NCI-H446 (cell line): Measurements from ENCODE around the gene HARBI1.
"Not testable (repeated sequence)": the region's sequence is repeated elsewhere in the genome, so short reads cannot be mapped to it uniquely, and the experiment has no call there.

ENCODE experiments used
- DNase-seq, 2 experiments: peaks; one replicate each; lab custom pipeline; 2025; lab: John Stamatoyannopoulos, UW

Gene HARBI1

DNA sequence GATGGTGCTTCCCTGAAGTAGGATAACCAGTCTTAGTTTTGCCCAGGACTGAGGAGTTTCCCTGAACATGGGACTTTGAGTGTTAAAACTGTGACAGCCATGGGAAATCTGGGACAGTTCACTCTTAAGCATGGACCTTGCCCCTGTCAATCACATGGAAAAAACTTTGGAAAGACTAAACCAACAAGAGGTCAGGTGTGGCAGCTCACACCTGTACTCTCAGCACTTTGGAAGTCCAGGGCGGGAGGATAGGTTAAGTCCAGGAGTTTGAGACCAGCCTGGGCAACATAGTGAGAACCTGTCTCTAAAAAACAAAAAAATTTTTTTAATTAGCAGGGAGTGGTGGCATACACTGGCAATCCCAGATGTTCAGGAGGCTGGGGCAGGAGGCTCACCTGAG is 19.9 kb downstream of the HARBI1 start:
- no peak for DNase-seq

DNA sequence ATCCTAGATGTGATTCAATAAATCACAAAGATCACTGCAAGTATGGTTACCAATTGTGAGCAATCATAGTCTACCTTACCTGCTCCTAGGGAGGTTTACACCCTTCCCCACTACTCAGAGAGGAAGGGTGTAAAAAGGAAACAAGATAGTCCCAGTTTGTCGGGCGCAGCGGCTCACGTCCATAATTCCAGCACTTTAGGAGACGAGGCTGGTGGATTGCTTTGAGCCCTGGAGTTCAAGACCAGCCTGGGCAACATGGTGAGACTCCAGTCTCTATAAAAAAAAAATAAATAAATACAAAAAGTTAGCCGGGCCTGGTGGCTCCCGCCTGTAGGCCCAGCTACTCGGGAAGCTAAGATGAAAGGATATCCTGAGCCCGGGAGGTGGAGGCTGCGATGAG is 22.2 kb downstream of the HARBI1 start:
- DNase-seq = no peak

DNA sequence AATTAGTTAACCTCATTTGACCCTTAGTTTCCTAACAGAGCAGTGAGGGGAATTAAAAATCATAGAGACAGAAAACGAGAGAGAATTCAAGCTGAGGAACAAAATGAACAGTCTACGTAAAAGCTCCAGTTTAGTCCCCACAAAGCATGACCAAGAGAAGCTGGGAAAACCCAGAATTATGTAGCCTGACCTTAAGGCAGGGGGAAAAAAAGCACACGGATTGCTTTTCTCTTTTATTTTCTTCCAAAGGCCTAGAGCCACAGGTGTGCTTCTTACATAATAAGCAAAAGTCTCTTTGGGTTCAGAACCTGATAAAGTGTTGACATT is 22.7 kb downstream of the HARBI1 start:
- no peak for DNase-seq

DNA sequence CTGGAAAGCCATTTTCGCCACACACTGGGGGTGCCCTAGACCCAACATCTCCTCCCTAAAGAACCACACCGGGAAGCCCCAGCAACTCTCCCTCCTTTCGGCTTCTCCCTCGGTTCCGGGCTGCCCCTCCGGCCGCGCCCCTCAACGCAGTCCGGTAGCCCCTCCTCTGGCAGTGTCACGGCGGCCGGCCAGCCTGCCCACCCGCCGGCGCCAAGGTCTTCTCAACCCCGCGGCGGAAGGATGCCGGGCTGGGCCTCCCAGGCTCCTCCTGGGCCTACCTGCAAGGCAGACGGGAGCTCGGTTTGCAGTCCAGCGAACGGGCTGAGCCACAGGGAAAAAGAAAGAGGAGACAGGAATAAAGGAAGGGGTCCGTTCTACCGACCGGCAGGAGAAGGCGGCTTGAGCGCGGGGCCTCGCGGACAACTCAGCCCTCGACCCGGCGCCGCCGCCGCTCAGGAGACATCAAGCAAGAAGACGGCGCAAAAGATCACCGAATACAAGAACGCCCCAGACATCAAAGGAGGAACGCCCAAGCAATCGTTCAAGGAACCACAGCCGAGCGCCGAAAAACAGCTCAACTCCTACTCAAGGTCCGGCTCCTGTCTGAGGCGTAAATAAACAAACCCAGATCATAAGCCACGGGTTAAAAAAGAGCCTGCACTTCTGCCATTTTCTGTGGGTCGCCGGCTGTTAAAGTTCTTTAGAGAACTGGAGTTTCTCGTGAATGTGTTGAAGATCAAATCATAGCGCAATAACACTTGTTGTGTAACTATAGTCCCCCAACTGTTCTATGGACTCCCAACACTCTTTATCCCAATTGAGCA is 23.3 kb downstream of the HARBI1 start, which contains the start of gene AMBRA1:
TSS of gene AMBRA1 (minus strand) at position 474 of the 824 bp plus-strand sequence. CDS start 45,643 bp downstream, outside the sequence.
- DNase-seq = peak; percentile 86 to 89

DNA sequence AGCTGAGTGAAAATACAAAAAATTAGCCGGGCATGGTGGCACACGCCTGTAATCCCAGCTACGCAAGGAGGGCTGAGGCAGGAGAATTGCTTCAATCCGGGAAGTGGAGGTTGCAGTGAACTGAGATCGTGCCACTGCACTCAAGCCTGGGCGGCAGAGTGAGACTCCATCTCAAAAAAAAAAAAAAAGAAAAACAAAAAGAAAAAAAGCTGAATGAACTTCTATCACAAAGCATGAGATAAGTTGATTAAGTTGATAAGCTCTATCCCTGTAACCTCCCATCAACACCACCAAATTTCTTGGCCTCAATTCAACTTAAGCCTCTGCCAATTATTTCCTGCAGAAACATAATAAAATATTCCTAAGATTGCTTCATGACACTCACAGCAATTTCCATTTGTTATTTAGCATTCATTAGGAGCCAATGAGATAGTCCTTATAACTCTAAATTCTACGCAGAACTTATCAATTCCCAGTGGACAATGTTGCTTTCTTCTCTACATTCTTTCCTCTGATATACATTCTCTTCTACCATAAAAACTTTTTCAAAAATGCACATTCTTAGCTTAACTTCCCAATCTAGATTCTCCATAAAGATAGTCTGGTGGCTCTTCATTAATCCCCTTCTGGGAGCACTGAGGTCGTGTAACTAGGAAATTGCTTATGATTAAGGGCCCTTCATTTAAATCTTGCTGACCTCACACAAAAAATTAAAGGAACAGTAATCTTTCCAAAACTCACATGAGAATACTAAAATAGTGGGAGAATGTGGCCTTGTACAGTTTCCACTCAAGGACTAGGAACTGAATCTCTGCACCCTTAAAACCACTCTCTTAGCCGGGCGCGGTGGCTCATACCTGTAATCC is 26.1 kb downstream of the HARBI1 start:
- DNase-seq = no peak

DNA sequence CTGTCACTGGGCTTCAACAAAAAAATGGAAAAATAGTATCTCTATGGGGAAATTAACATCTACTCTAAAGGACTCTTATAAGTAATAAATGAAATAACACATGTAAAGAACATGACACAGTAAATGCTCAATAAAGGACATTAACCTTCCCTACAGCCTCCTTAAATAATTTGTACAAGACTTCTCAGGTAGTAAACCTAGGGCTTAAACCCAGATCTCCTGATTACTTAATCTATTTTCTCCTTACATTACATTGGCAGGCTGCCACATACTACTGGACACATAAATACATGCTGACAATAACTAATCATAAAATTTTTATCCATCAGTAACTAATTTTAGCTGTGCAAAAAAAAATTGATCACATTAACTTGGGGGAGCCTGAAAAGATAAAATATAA is 28.1 kb downstream of the HARBI1 start:
- no peak for DNase-seq

DNA sequence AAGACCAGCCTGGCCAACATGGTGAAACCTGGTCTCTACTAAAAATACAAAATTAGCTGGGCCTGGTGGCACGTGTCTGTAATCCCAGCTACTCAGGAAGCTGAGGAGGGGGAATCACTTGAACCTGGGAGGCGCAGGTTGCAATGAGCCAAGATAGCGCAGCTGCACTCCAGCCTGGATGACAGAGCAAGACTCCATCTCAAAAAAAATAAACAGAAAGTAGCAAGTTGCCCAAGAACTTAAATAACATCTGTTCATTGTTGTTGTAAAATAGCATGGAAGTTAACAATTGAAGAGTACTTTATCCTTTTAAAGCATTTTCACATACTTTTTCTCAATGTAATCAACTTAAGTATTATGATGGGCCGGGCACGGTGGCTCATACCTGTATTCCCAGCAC is 28.9 kb downstream of the HARBI1 start:
- DNase-seq = no peak

DNA sequence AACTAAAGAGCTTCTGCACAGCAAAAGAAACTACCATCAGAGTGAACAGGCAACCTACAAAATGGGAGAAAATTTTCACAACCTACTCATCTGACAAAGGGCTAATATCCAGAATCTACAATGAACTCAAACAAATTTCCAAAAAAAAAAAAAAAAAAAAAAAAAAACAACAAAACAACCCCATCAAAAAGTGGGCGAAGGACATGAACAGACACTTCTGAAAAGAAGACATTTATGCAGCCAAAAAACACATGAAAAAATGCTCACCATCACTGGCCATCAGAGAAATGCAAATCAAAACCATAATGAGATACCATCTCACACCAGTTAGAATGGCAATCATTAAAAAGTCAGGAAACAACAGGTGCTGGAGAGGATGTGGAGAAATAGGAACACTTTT is 33.5 kb downstream of the HARBI1 start:
- DNase-seq = not testable (repeated sequence)

DNA sequence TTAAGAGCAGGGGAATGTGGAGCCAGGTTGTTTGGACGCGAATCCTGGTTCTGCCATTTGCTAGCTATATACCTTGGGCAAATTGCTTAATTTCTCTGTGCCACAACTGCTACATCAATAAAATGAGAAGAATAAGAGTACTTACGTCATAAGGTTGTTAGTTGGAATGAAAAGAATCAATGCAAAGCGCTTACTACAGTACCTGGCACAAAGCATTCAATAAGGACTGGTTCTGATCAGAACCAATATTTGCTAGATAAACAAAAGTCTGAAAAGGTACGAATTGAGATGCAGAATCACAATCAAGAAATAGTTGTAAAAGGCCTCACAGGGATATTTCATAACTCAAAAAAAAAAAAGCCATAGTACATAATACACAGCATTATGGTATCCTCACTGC is 34.4 kb downstream of the HARBI1 start:
- DNase-seq = no peak

DNA sequence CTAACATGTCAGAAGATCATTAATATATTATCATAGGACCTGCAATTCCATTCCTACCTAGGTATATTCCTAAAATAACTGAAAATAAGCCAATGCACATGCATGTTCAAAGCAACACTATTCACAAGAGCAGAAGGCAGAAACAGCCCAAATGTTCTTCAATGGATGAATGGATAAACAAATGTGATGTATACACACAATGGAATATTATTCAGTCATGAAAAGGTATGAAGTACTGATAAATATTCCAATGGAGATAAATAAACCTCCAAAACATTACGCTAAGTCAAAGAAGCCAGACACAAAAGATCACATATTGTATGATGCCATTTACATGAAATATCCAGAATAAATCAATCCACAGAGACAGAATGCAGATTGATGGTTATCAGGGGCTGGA is 40.0 kb downstream of the HARBI1 start:
- no peak for DNase-seq

DNA sequence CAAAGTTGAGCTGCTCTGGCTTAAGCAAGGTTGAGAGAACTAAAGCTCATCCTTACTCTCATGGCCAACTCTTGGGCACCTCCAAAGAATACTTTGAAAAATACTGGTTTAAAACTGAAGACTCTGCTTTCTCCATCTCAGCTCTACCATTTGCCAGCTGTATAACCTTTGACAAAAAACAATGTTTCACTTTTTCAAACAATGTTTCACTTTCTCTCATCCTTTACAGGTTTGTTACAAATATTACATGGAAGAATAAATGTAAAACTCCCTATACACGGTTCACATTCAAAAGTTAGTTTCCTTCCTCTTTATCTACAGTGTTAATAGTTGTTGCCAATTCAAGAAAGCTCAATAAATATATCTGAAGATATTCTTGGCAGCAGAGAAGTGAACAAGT is 42.4 kb downstream of the HARBI1 start:
- DNase-seq = no peak

DNA sequence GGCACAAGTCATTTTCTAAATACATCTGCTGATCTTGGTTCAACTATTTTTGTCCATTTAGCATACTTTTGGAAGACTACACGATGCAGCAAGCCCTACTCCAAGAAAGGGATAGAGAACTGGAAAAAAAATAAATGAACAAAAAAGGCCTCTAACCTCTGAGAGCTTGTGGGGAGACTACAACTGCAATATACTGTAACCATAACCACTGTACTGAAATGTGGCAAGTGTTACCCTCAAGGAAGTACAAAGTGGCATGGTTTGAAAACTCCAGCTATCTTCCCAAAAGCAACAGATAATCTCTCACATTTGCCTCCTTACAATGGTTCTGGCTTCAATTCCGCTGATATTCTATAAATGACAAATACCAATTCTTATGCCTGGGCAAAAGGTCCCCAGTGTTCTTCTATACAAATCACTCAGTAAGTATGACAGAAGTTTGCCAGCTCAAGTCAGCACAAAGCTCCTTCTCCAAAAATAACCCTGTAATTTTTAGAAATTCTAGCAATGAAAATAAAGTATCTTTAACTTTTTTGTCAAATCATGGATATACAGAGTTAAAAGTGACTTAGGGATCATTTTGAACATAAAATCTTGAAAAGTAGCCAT is 46.1 kb downstream of the HARBI1 start:
- no peak for DNase-seq

DNA sequence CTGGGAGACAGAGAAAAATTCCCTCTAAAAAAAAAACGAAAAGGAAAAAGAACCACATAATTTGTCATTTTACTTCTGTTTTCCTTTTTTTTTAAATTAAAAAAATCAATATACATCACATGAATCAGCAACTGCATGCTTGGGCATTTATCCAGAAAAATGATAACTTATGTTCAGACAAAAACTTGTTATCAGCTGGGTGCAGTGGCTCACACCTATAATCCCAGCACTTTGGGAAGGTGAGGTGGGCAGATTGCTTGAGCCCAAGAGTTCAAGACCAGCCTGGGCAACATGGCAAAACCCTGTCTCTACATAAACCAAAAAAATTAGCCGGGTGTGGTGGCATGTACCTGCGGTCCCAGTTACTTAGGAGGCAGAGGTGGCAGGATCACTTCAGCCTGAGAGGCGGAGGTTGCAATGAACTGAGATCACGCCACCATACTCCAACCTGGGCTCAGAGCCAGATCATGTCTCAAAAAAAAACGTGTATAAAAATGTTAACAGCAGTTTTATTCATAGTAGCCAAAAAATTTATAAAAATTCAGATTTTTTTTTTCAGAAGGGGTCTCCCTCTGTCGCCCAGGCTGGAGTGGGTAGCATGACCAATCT is 51.7 kb downstream of the HARBI1 start:
- no peak for DNase-seq

DNA sequence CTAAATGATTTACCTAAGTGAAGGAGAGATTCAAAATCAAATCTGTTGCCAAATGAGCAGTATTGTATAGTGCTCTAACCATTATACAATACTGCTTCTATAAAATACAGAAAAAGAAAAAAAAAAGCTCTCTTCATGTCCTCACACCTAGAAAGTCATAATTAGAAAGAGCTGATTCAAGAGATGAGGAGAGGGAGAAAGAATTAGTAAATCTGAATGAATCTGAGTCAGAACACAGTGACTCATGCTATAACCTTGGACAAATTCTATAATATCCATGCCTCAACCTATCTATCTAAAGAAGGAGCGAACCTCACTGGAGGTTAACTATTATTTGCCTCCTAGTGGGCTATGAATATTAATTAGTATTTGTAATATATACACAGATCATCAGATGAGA is 52.6 kb downstream of the HARBI1 start:
- DNase-seq = no peak

DNA sequence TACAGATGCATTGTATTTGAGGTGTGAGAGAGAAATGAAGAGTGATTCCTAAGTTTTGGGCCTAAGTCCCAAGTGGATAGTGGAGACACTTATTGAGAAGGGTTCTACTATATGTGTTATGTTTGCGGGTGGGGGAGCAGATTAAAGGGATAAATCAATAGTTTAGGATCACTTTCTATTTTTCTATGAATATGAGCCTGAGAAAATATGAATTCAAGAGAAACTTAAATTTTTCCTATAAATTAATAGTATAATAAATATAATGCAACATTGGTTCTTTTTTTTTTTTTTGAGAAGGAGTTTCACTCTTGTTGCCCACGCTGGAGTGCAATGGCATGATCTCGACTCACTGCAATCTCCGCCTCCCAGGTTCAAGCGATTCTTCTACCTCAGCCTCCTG is 54.5 kb downstream of the HARBI1 start:
- no peak for DNase-seq

DNA sequence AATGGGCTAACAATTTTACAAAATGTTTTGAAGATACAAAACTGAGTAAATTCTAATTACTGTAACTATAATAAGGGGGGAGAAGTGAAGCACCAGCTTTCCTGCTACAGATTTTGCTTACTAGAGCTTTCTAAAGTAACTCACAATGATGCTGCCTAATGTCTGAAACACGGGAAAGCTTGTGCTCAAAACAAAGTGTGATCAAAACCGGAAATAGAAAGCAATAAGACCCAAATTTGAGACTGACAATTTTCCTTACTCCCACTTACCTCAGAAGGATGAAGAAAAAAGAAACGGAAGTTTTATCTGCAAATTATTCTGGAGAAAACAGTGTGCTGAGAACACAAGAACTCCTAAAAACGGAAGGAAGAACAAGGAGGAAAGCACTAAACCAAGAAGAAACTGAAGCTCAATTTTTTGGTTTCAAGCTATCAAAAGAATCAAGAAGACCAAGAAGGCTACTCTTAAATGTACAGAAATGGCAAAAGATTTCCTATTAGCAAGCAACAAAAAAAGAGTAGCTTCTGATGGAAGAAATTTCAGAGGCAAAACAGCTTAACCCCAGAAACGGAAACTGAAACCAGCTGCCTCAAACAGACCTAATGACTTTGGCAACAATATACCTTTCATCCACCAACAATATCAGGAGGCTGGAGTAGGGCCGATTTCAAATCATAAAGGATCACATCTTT is 56.6 kb downstream of the HARBI1 start:
- DNase-seq = no peak

DNA sequence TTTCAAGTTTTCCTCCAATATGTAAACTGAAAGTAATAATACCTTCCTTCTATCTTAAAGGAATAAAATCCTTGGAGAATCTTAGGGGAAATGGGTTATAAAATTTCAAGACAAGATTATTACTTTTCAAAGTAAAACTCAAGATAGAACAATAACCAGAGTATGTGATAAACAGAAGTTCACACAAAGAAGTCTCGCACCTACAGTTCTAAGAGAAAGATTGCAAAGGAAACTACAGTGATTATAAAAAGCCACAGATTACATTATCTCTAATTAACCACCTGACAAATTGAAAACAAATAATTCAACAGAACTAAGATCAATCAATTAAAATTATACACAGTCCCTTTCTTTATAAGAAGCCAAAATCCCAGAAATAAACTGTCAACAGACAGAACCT is 57.2 kb downstream of the HARBI1 start:
- no peak for DNase-seq

DNA sequence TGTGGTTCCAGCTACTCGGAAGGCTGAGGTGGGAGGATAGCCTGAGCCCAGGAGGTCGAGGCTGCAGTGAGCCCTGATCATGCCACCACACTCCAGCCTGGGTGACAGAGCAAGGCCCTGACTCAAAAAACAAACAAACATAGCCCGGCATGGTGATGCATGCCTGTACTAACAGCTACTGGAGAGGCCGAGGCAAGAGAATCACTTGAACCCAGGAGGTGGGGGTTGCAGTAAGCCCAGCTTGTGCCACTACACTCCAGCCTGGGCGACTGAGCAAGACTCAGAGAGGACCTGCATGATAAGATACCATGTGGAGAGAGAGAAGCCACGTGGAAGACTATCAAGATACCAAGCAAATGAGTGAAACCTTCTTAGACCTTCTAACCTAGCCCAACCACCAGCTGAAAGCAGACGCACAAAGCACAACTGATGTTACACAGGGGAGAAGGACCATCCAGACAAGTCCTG is 59.3 kb downstream of the HARBI1 start:
- no peak for DNase-seq

DNA sequence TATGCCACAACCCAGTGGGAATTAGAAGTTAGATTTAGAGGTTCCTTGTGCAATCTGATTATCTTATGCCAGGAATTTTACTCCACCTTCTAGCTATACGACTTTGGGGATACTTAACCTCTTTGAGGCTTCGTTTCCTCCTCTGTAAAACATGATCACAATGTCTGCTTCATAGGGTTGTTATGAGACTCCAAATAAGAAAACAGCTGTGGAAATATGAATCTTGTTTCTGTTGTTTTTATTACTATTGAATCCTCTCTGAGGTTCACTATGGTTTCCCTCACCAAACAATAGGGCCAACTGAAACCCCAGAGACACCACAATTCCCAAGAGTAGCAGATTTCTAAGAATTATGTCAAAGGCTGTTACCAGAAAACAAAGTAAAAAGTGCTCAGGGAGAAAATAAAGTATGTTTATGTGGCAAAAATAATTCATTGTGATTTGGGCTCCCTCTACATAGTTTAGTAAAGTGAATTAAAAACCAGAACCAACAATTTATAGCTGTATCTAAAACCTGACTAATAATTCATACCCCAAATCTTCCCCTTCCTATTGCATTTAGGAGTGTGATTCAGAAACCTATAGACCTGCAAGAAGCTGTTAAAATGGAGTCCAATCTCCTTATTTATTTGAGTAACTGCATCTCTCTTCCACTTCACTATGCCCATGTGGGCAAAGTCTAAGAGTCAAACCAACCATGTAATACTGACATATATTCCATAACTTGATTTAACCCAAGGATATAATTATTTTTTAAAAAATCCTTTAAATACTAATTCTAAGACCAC is 61.6 kb downstream of the HARBI1 start:
- no peak for DNase-seq

DNA sequence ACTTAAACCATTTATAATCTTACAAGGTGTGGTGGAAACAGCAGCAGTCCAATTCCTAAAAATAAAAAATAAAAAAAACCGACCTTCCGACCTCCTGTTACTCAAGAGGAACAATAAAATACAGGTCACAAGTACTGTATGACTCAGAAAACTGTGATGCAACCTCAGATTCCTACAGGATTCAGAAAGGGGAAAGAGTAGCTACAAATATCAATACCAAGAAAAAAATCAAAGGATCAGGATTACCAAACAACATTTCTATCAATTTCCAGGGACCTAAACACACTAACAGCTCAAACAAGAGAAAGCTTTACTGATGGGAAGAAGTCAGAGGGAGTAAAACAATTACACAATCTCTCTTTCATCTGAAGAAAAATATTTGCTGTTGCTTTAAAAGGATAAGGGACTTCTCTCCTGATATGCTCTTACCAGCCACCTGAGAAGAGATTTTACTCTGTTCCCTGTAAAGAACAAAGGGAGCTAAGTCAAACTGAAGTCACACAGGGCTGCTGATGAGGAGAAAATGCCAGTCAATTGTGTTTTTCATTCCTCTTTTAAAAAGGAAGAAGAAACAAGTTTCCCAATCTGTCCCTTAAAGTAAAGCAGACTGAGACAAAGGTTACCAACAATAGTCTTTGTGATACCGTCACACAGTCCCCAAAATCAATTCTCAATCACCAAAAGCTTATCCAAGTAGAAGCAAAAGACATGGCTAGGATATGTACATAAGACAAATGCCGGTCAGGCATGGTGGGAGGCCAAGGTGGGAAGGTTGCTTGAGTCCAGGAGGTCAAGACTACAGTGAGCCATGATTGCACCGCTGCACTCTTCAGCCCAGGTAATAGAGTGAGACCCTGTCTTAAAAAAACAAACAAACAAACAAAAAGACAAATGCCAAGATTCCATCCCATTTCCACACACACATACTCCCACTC is 62.5 kb downstream of the HARBI1 start:
- DNase-seq = no peak
